ENCODE measurements around the gene KRT4. TPM values are rescaled to one million over a fixed set of nuclear protein-coding genes. Genes with fewer than 3 reads are reported as not detected.
"Not testable (repeated sequence)": the region's sequence is repeated elsewhere in the genome, so short reads cannot be mapped to it uniquely, and the experiment has no call there.

The KRT4 gene
- total and polyA plus RNA-seq, 2 donors from 2014 or later = 0.15 TPM; not detected in 1

GRCh38 chr12:52796839-52797528 is 16.9 kb downstream of the KRT4 start:
- DNase-seq (no peak), FAIRE-seq (no peak)
- intact Hi-C loops (cut with DNase I) = no loop called here
- H3K9me3 ChIP-seq (ENCODE audit: control insufficient read depth in 2 of 3, insufficient read depth in 1 of 3, low read length in 3 of 3) = no peaks in the 10 kb centered on the region
- H3K27ac ChIP-seq (ENCODE audit: low read depth in 2 of 2, low read length in 2 of 2) = no peak overlapping the region
- no peak overlapping the region for H3K4me3 ChIP-seq (ENCODE audit: low read length in 3 of 3)
- H3K36me3 ChIP-seq (ENCODE audit: control insufficient read depth in 2 of 3, insufficient read depth in 3 of 3, low read length in 3 of 3) = no peaks in the 10 kb centered on the region
- no peaks in the 10 kb centered on the region for H3K27me3 ChIP-seq (ENCODE audit: control insufficient read depth, insufficient read depth, low read length)
- no peak overlapping the region for H3K9ac ChIP-seq (ENCODE audit: low read length in 3 of 3)
- H3K4me1 ChIP-seq (ENCODE audit: control insufficient read depth in 2 of 3, insufficient read depth in 2 of 3, low read depth in 1 of 3, low read length in 3 of 3) = no peaks in the 10 kb centered on the region
- TF ChIP-seq CTCF (IDR thresholded peaks at IDR 0.05; ENCODE audit: borderline replicate concordance, extremely low read depth, insufficient read depth) = no peak

DNA sequence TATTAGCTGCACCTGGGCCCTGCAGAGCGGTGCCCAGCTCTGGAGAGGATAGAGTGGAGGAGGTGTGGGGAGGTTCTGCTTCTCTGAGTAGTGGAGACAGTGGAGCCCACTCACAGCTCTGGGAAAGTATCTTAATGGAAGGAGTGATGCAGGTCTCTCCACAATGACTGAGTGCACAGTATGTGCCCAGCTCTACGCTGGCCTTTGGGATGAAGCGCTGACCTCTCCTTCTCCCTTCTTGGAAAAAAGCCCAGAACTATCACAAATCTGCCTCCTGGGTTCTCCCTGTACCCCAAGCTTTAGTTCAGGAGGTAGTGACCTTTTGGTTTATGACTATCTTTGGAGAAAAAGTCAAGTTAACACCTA is 17.5 kb downstream of the KRT4 start:
- no peak overlapping the region for H3K4me3 ChIP-seq (ENCODE audit: low read length in 3 of 3)
- DNase-seq (no peak), FAIRE-seq (no peak)
- no peaks in the 10 kb centered on the region for H3K27me3 ChIP-seq (ENCODE audit: control insufficient read depth, insufficient read depth, low read length)
- no peak overlapping the region for H3K9ac ChIP-seq (ENCODE audit: low read length in 3 of 3)
- no peaks in the 10 kb centered on the region for H3K9me3 ChIP-seq (ENCODE audit: control insufficient read depth in 2 of 3, insufficient read depth in 1 of 3, low read length in 3 of 3)
- no peak for TF ChIP-seq CTCF (IDR thresholded peaks at IDR 0.05; ENCODE audit: borderline replicate concordance, extremely low read depth, insufficient read depth)
- H3K4me1 ChIP-seq (ENCODE audit: control insufficient read depth in 2 of 3, insufficient read depth in 2 of 3, low read depth in 1 of 3, low read length in 3 of 3) = no peaks in the 10 kb centered on the region
- no peaks in the 10 kb centered on the region for H3K36me3 ChIP-seq (ENCODE audit: control insufficient read depth in 2 of 3, insufficient read depth in 3 of 3, low read length in 3 of 3)
- intact Hi-C loops (cut with DNase I) = no loop called here
- H3K27ac ChIP-seq (ENCODE audit: low read depth in 2 of 2, low read length in 2 of 2) = no peak overlapping the region

DNA sequence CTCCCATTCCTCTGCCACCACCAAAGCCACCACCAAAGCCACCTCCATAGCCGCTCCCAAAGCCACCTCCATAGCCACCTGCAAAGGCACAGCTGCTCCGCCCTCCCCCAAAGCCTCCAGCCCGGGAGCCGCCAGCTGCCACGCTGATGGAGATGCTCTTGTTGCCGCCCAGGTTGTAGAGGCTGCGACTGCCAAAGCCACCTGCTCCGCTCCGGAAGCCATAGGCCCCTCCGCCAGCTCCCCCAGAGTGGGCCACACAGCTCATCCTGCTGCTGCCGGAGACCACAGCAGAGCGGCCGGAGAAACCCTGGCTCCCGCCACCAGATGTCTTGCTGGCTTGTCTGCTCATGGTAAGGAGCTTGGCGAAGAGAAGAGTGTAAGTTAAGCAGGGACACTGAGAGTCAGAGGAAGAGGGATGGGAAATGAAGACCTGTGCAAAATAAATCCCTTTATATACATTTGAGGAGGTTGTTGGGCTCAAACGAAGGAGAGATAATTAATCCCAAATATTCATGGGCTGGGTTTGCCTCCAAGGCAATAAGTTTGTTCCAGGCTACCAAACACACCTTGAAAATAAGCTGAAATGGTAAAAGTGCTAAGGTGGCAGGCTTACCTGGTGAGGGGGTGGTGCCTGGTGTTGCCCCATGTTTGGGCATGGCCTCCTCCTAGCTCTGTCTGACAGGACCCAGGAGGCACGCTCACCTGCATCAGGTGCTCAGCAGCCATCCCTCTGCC is 18.1 kb downstream of the KRT4 start, which contains the start of gene KRT3:
TSS of gene KRT3 (minus strand) at position 424 of the 735 bp plus-strand sequence. CDS start at position 349, 75 bp downstream.
- no peak within 1 kb of the TSS for H3K9ac ChIP-seq (ENCODE audit: low read length in 3 of 3)
- H3K4me1 ChIP-seq (ENCODE audit: control insufficient read depth in 2 of 3, insufficient read depth in 2 of 3, low read depth in 1 of 3, low read length in 3 of 3) = no peaks in the 10 kb centered on the region
- H3K36me3 ChIP-seq (ENCODE audit: control insufficient read depth in 2 of 3, insufficient read depth in 3 of 3, low read length in 3 of 3) = no peaks in the 10 kb centered on the region
- no peak within 1 kb of the TSS for H3K4me3 ChIP-seq (ENCODE audit: low read length in 3 of 3)
- no peaks in the 10 kb centered on the region for H3K27me3 ChIP-seq (ENCODE audit: control insufficient read depth, insufficient read depth, low read length)
- no peak within 1 kb of the TSS for H3K27ac ChIP-seq (ENCODE audit: low read depth in 2 of 2, low read length in 2 of 2)
- no peak for TF ChIP-seq CTCF (IDR thresholded peaks at IDR 0.05; ENCODE audit: borderline replicate concordance, extremely low read depth, insufficient read depth)
- intact Hi-C loops (cut with DNase I) = no loop called here
- no peak for DNase-seq
- FAIRE-seq = no peak
- no peaks in the 10 kb centered on the region for H3K9me3 ChIP-seq (ENCODE audit: control insufficient read depth in 2 of 3, insufficient read depth in 1 of 3, low read length in 3 of 3)

- H3K4me3 ChIP-seq (ENCODE audit: low read length in 3 of 3); DNase-seq; H3K27me3 ChIP-seq (ENCODE audit: control insufficient read depth, insufficient read depth, low read length); FAIRE-seq; H3K27ac ChIP-seq (ENCODE audit: low read depth in 2 of 2, low read length in 2 of 2); intact Hi-C loops (cut with DNase I); H3K36me3 ChIP-seq (ENCODE audit: control insufficient read depth in 2 of 3, insufficient read depth in 3 of 3, low read length in 3 of 3); H3K9me3 ChIP-seq (ENCODE audit: control insufficient read depth in 2 of 3, insufficient read depth in 1 of 3, low read length in 3 of 3); H3K9ac ChIP-seq (ENCODE audit: low read length in 3 of 3); H3K4me1 ChIP-seq (ENCODE audit: control insufficient read depth in 2 of 3, insufficient read depth in 2 of 3, low read depth in 1 of 3, low read length in 3 of 3): not testable (repeated sequence)
These were observed 18.6 kb downstream of the KRT4 start for GRCh38 chr12:52795332-52795674.
